Measurements from ENCODE around the gene OLFM2.
A peak's percentile ranks its signal among the peaks of the same experiment; 100 is the strongest.
"Not testable (repeated sequence)": the region's sequence is repeated elsewhere in the genome, so short reads cannot be mapped to it uniquely, and the experiment has no call there.

The OLFM2 gene

DNA sequence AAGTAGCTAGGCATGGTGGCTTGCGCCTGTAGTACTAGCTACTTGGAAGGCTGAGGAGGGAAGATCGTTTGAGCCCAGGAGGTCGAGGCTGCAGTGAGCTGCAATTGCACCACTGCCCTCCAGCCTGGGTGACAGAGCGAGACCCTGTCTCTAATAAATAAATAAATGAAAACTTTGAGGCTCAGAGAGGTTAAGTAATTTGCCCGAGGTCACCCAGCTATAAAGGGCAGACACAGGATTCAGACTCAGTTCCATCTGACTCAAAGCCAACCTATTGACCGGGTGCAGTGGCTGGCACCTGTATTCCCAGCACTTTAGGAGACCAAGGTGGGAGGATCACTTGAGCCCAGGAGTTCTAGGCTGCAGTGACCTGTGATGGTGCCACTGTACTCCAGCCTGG is 7.4 kb upstream of the OLFM2 start:
- no peak for DNase-seq

DNA sequence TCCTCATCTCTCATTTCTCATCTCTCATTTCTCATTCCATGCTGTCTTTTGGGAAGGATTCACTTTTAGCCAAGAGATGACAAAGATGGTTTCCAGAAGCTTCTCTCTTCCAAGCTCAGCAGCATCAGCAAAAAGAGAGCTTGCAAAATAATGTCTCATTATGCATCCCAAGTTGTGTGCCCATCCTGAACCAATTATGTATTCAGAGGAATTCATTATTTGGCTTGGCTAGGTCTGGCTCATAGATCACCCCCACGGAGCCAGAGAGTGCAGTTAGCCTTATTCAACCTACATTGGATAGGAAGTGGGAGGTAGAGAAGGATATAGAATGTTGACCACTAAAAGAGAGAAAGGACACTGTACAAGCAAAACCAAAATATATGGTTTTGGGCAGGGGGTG is 5.4 kb upstream of the OLFM2 start:
- DNase-seq = no peak

DNA sequence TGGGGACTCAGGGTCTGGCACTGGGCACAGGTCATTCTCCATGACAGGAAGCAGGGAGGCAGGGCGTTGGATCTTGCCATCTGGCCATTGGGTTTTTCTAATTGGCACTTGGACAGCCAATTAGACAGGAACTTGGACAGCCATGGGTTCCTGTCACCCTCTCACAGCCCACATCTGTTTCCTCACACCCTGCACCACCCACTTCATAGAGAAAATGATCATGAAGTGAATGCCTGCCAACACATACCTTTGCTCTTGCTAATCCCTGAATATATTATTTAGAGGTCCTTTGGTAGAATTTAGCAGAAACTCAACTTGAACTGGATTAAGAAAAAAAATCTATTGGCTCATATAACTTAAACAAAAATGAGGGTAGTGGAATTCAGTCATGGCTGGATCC is 4.9 kb upstream of the OLFM2 start:
- no peak for DNase-seq

DNA sequence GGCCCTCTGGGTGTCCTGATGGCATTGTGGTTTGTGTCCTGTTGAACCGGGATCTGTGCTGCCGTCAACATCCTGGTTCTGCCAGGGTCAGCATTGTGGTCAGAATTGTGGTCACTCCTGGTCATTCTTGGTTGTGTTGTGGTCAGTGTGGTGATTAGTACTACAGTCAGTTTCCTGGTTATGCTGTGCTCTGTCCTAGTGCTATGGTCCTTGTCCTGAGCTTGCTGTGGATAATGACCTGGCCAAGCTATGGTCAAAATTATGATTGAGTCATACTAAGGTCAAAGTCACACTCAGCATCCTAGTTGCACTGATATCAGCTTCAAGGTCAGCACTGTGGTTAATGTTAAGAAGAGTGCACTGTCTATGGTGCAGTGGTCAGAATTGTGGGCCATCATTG is 4.5 kb upstream of the OLFM2 start:
- no peak for DNase-seq

DNA sequence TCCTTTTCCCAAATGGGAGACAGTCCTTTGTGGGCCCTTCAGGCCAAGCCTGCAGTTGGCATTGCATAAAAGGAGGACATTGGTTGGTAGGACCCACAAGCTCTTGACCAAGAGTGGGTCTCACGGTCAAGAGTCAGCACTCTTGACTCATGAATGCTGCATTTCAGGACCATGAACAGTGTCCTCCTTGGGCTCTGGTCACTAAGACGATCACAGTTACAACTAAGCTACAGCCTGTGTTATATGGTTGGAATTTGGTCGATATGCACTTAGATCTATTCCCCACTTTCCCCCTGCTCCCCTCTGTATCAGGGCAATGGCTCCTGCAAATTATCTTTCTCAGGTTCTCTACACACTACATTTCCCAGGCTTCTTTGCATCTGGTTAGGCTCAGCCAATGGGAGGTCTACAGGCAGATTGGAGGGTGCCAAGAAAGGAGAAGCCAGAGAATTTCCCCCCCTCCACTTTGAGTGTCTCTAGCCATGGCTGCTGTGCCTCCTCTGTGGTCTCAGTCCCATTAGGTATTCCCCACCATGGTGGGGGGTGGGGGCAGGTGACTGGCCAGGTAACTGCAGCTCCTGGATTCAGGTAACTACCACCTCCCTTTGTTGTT is 3.1 kb upstream of the OLFM2 start:
- DNase-seq = no peak

DNA sequence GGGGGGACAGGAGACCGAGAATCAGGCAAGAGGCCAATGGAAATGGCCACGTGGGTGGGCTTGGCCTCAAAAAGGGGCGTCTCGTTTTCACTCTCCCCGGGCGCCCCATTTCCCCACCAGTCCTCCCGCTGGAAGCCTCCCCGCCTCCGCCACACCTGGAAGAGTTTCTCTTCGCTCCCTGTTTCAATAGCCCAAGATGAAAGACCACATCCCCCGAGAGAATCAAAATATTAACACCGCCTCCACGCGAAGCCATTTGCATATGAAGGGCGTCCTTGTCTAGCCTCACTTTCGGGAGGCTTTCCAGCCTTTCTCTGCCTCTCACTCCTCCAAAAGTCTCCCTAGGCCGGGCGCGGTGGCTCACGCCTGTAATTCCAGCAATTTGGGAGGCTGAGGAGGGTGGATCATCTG is 691 bp upstream of the OLFM2 start:
- peak in 12 of 56 donors; percentile 4 to 28 (median 18) for DNase-seq

DNA sequence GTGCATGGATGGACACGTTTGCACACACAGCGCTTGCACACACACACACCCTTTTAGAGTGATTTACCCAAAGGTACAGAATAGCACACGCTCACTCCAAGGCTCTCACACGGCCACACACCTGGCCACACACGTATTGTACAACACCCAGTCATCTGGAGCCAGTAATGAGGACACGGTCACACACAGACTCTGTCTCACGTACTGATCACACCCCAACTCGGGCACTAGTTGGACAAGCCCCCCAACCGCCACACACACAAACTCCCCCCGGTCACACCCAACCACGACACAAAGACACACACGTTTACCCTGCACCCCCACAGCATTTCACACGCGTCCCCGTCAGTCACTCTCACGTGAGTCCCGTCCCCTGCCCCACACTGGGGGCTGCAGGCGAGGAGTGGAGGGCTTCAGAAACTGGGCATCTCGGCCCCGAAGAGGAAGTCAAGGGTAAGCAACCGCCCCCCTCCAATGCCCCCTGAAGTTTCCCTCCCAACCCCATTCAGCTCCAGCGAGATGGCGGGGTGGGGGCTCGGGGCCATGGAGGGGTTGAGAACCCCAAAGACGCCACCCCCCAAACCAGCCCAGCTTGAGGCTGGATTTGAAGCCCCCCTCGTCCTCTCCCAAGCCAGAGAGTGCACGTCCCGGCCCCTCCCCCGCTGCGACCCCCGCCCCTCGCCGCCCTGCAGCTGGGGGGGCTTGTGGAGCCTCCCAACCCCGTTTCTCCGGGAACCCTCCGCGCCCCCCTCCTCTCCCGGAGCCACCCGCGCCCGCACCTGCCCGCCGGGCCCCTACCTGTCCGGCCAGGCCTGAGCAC is 599 bp downstream of the OLFM2 start:
- DNase-seq = peak in 3 of 56 donors; percentile 10 to 34 (median 18)

DNA sequence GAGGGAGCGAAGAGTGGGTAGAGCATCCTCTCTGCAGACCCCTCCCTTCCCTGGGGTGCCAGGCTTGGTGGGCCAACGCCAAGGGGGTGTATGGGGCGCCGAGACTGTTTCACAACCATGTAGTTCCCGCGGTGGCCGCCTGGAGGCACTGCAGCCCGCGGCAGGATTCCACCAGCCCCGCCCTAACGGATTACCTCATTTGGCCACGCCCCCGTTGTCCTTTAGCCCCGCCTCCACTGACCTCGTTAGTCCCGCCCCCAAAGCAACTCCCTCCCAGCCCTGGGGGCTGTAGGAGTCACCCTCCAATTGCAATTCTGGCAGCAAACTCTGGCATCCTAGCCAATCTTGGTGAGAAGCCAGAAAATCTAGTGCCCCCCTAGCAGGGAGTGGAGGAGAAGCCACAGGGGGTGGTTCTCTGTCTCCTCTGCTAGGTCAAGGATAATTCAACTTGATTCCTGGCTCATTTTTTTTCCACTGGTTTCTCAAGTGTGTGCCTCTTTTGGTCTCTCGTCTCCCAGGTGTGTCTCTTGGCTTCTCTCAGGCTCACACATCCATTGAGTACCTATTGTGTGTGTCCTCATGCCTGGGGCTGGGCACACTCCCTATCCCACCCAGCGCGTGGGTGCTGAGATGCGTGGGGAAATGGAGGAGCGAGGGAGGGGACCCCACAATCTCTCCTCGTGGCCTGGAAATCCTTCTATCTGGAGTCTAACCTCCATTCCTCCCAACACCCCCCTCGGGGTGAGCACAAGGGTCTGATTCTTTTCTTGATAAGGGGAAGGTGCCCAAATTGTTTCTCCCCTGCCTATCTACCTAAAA is 2.0 kb downstream of the OLFM2 start:
- peak in 53 of 56 donors; percentile 12 to 85 (median 61) for DNase-seq

DNA sequence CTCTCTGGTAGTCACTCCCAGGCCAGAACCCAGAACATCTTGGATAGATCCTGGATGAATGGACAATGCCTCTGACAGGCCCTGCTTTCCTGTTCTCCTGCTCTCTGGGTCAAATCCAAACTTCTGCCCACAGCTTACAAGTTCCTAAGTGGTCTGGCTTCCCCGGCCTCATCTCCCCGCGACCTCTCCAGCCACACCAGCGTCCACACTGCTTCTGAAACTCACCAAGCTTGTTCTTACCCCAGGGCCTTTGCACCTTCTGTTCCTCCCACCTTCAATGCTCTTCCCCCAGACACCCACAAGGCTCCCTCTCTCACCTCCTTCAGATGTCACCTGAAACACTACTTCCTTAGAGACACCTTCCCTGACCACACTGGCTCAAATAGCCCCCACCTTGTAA is 3.5 kb downstream of the OLFM2 start:
- no peak for DNase-seq

DNA sequence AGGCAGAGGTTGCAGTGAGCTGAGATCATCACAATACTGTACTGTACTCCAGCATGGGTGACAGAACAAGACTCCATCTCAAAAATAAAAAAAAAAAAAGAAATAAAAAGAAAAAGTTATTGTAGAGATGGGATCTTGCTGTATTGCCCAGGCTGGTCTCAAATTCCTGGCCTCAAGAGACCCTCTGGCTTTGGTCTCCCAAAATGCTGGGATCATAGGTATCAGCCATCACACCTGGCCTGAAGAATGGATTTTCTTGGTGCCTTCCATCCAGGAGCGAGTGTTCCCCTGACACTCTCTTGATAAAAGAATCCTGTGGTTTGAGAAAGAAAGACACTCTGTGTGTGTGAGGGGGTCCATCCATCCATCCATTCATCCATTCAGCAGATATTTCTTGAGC is 4.7 kb downstream of the OLFM2 start:
- no peak for DNase-seq

DNA sequence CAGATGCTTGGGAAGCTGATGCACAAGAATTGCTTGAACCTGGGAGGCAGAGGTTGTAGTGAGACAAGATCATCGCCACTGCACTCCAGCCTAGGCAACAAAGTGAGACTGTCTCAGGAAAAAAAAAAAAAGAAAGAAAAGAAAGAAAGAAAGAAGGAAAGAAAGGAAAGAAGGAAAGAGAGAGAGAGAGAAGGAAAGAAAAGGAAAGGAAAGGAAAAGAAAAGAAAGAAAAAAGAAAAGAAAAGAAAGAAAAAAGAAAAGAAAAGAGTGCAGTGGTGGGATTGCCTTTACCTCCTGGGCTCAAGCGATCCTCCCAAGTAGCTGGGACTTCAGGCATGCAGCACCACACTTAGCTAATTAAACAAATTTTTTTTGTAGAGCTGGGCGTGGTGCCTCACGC is 12.9 kb downstream of the OLFM2 start:
- no peak for DNase-seq

DNA sequence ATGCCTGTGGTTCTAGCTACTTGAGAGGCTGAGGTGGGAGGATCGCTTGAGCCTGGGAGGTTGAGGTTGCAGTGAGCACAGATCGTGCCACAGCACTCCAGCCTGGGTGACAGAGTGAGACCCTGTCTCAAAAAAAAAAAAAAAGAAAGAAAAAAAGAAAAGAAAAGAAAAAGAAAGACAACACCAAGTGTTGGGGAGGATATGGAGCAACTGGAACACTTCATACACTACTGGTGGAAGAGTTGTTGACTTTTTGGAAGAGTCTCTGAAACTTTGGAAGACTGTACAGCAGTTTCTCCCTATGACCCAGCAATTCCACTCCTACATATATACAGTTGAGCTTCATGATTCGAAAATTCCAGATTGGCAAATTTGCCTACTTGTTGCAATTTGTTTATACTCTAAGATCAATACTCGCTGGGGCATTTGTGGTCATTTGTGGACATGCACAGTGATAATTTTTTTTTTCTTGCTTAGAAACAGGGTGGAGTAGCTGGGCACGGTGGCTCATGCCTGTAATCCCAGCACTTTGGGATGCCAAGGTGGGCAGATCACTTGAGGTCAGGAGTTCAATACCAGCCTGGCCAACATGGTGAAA is 13.4 kb downstream of the OLFM2 start:
- not testable (repeated sequence) for DNase-seq

DNA sequence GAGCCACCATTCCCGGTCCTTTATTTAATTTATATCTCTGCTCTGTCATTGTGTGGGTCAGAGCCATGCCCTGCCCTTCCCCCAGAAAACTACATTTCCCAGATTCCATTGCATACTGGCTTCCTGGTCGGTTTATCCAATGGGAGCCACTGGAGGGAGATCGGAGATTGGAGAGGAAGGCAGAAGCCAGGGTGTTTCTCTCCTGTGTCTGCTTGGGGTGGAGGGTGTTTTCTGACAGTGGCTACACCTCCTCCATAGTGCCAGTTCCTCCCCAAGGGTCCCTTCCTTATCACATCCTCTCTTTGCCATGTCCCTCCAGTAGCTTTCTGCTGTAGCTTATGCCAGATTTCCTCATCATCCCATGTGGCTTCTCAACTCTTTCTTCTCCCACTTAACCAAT is 19.0 kb downstream of the OLFM2 start:
- DNase-seq = peak in 8 of 56 donors; percentile 3 to 17 (median 6)

DNA sequence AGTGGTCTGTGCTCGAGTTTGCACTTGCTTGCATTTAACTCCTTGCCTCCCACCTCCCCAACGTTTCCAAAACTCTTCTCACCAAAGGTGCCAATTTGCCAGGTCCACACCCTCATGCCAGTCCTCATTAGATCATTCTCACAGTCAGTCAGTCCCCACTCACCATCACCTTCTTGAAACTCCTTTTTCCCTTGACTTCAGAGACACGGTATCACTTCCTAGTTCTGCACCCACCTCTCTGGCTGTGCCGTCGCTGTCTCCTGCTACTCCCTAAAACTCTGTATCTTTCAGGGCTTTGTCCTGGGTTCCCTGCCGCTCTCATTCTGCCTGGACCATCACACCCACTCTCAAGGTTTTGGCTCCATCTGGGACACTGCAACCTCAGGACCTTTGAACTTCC is 19.6 kb downstream of the OLFM2 start:
- no peak for DNase-seq

DNA sequence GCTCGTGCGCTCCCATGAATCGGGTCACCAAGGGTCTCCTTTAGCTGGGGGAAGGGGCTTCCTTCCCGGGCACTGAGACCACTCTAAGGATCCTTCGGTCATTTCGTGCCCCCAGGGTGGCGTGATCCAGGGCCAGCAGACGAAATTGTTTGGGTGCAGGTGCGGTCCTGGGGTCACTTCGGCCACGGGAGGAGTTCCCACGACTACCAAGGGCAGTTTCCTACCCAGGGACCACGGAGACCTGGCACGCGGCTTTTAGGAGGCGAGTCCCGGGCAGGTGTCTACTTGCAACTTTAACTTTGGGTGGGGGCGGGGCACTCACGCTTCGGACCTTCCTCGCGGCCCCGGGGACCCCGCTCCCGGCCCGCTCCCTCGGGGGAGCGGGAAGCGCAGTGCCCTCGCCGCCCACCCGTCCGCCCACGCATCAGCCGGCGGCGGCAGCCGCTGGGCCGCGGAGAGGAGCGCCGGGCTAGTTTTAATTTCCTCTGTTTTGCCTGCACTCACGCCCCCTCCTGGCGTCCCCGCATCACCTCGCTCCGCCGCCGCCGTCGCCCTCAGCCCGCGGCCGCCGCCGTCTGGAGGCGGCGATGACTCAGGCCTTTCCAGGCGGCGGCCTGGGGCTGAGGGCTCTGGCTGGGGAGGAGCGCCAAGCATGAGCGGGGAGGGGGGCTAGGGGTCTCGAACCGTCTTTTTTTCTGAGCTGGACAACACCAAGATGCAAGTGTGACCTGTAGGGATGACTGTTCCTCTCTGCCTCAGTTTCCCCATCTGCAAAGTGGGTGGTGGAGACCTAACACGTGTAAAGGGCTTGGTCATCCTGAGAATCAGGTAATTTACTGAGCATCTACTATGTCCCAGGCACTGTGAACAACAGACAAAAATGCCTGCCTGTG is 21.8 kb downstream of the OLFM2 start:
- DNase-seq = peak in 29 of 56 donors; percentile 5 to 67 (median 29)

DNA sequence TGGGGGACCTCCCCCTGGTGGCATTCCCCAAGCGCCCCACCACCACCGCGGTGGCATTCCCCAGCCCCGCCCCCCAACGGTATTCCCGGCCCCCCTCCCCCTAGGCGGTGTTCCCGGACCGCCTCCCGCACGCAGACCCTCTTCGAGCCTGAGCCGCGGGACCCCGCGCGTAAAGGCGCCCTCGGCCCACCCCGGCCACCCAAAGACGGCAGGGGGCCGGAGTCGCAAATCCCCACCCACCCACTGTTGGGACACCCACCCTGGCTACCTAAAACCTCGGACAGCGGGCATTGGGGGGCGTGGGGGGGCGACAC is 22.4 kb downstream of the OLFM2 start:
- peak in 2 of 56 donors; percentile 42 to 53 for DNase-seq

DNA sequence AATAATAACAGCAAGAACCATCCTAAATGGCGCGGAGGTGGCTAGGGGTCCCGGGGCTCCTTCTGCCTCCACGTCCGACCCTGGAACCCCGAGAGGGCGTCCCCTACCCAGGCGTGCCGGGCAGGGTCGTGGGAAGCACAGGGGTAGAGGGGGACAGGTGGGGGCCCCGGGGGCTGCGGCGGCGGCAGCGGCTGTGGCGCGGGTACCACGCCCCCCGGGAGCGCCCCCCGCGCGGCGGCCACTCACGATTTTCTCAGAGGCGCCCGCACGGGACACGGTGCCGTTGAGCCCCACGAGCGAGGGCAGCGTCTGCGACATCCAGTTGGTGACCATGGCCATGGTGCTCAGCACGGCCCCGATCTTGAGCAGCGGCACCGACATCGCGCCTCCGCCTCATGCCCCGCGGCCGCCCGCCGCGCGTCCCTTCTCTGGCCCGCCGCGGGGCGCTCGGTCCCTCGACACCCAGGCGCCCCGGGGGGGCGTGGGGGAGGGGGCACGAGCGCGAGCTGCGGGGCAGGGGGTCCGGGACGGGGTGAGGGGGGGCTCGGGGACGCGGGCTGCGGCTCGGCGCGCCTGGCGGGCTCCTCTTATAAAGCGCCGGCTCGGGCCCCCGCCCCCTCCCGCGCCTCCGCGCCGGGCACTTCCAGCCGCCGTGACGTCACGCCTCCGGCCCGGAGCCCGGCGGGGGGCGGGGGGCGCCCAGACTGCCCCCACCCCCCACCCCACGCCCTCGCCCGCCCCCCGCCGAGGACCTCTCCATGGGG is 22.9 kb downstream of the OLFM2 start:
- peak in 5 of 56 donors; percentile 9 to 53 (median 33) for DNase-seq

DNA sequence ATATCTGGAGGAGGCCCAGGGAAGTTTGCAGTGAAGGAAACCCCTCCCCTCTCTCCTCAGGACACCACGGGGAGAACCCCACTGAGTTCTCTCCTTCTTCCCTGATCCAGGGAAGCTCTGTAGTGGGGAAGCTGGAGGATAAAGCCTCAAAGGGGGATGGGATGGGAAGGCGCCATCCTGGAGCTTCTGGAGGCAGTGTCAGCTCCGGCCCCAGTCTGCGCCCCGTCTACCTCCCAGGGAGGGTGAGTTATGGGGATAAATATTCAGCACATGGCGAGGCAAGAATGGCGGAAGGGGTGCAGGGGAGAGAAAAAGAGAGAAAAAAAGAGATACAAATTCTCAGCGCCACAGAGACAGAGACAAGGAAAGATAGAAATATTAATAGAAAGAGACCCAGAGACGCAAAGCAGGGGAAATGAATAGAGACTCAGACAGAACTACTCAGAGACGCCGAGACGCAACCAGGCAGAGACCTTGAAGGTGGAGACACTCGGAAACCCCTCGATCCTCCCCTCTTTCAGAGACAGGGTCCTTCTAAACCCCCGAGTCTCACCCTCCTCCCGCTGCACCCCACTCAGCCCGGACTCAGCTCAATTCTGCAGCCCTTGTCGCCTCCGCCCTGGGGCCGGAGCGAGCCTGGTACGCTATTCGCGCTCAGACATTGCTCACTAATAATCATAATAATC is 23.6 kb downstream of the OLFM2 start:
- no peak for DNase-seq

DNA sequence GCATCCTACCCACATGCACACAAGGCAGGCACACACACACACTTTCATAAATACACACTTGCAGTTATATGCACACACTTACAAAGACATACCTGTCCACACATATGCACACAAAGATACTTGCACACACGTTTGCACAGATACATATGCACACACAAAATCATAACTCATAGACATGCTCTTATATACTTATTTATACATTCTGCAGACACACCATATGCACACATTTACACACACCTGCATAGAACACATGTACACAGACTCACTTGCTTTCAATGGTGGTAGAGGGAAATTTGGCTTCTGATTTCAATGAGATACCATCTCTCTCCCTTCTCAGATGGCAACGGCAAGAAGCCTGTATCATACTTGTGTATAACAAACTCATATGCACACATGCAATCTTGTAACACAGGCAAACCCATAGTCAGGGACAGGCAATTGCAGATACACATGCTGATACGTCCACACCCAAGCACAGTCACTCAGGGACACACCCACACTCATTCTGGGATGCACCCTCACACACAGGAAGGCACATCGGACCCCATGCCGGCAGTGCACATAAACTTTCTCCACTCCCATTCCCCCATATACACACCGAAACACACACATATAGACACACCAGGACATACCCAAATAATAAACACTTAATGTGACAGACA is 24.7 kb downstream of the OLFM2 start:
- no peak for DNase-seq
